ENCODE measurements around the gene POLR1G. TPM values are rescaled to one million over a fixed set of nuclear protein-coding genes. Genes with fewer than 3 reads are reported as not detected.
"Not testable (repeated sequence)": the region's sequence is repeated elsewhere in the genome, so short reads cannot be mapped to it uniquely, and the experiment has no call there.

The POLR1G gene
- total RNA-seq, 1 experiment from 2014 or later = 30.5 TPM

DNA sequence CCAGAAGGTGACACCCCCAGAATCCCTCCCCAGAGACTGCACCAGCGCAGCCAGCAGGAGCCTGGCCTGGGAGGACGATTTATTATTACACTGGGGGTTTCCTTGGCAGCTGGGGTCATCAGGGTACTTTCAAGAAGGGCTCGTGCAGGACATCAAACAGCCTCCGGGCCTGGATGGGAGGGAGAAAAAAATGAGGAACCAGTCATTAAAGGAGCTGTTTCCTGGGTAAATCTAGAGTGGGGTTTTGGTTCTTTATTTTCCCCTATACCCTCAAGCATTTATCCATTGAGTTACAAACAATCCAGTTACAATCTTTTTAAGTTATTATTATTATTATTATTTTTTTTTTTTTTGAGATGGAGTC lies 3.1 kb downstream of the POLR1G start:
- H3K27ac ChIP-seq (ENCODE audit: low read depth, low read length) = no peak overlapping the region
- H2AFZ ChIP-seq (ENCODE audit: low read depth, low read length, poor library complexity, severe bottlenecking) = no peak overlapping the region
- intact Hi-C loops (cut with micrococcal nuclease) = no loop called here
- no peak for DNase-seq (ENCODE audit: low read depth, low spot score)
- no peaks in the 10 kb centered on the region for H3K9me2 ChIP-seq (ENCODE audit: insufficient read depth)
- BruUV-seq (replicated peaks) = no TSS peak
- no peaks in the 10 kb centered on the region for H4K20me1 ChIP-seq (ENCODE audit: insufficient read depth)
- ChIA-PET RAD21 (ENCODE audit: low non-redundant PET in 1 of 2, low total read pairs in 2 of 2, uncharacterized antibody in 2 of 2, unreplicated experiment in 2 of 2) (no interaction called here), POLR2A (no interaction called here), CTCF (no interaction called here)
- no peaks in the 10 kb centered on the region for H3K9me3 ChIP-seq (ENCODE audit: control insufficient read depth in 1 of 2, insufficient read depth in 1 of 2, low read depth in 1 of 2, low read length in 2 of 2)
- H3K79me2 ChIP-seq (ENCODE audit: insufficient read depth, low read length) = peaks cover 38% of the 10 kb centered on the region
- H3K4me3 ChIP-seq (replicated peaks in 1 of 2; ENCODE audit: low read depth in 1 of 2, low read length in 2 of 2) = no peak overlapping the region
- peaks cover 0 to 30% of the 10 kb centered on the region in 2 experiments; a peak in 2 of 4 replicates for H3K4me1 ChIP-seq (ENCODE audit: control insufficient read depth in 1 of 2, insufficient read depth in 2 of 2, low read length in 2 of 2)
- no peaks in the 10 kb centered on the region for H3K27me3 ChIP-seq (ENCODE audit: insufficient read depth, low read length)
- H3K4me2 ChIP-seq (ENCODE audit: low read length) = no peak overlapping the region
- no peak for ATAC-seq
- H3K36me3 ChIP-seq (ENCODE audit: control insufficient read depth in 1 of 2, insufficient read depth in 2 of 2, low read length in 2 of 2) = peaks cover 10 to 29% of the 10 kb centered on the region in 2 experiments; a peak in 3 of 4 replicates
- H3K9ac ChIP-seq (ENCODE audit: low read length) = no peak overlapping the region
- TF ChIP-seq EZH2 (IDR thresholded peaks at IDR 0.05) (no peak), POLR2AphosphoS5 (IDR thresholded peaks at IDR 0.05; ENCODE audit: low read depth, low read length) (peak; percentile 48), CEBPB (IDR thresholded peaks at IDR 0.05; ENCODE audit: low read depth) (no peak)

DNA sequence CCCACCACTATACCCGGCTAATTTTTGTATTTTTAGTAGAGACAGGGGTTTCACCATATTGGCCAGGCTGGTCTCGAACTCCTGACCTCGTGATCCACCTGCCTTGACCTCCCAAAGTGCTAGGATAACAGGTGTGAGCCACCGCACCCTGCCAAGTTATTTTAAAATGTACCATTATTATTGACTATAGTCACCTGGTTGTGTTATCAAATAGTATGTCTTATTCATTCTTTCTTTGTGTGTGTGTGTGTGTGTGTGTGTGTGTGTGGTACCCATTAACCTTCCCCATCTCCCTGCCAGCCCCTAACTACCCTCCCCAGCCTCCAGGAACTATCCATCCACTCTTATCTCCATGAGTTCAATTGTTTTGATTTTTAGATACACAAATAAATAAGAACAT lies 3.9 kb downstream of the POLR1G start:
- DNase-seq (ENCODE audit: low read depth, low spot score); H3K4me2 ChIP-seq (ENCODE audit: low read length); H3K4me3 ChIP-seq (replicated peaks in 1 of 2; ENCODE audit: low read depth in 1 of 2, low read length in 2 of 2); H3K27ac ChIP-seq (ENCODE audit: low read depth, low read length); H4K20me1 ChIP-seq (ENCODE audit: insufficient read depth); H2AFZ ChIP-seq (ENCODE audit: low read depth, low read length, poor library complexity, severe bottlenecking); H3K9me2 ChIP-seq (ENCODE audit: insufficient read depth); H3K9ac ChIP-seq (ENCODE audit: low read length); intact Hi-C loops (cut with micrococcal nuclease); CTCF ChIA-PET; ATAC-seq; H3K27me3 ChIP-seq (ENCODE audit: insufficient read depth, low read length); H3K9me3 ChIP-seq (ENCODE audit: control insufficient read depth in 1 of 2, insufficient read depth in 1 of 2, low read depth in 1 of 2, low read length in 2 of 2); POLR2A ChIA-PET; RAD21 ChIA-PET (ENCODE audit: low non-redundant PET in 1 of 2, low total read pairs in 2 of 2, uncharacterized antibody in 2 of 2, unreplicated experiment in 2 of 2); BruUV-seq (replicated peaks): not testable (repeated sequence)
- H3K79me2 ChIP-seq (ENCODE audit: insufficient read depth, low read length) = peaks cover 37% of the 10 kb centered on the region
- H3K4me1 ChIP-seq (ENCODE audit: control insufficient read depth in 1 of 2, insufficient read depth in 2 of 2, low read length in 2 of 2) = peaks cover 0 to 26% of the 10 kb centered on the region in 2 experiments; a peak in 2 of 4 replicates
- peaks cover 13 to 32% of the 10 kb centered on the region in 2 experiments; a peak in 3 of 4 replicates for H3K36me3 ChIP-seq (ENCODE audit: control insufficient read depth in 1 of 2, insufficient read depth in 2 of 2, low read length in 2 of 2)

All from HCT116 (cell line).